A549 (cell line): Measurements from ENCODE around the gene CTXN1. TPM values are rescaled to one million over a fixed set of nuclear protein-coding genes. Genes with fewer than 3 reads are reported as not detected.

Source experiments
- ATAC-seq, 2 experiments: fragments of 200-7000 bp in 1 of 2; fragments of >200 bp in 1 of 2; cut with Nextera tagmentation in 1 of 2; cut with Tn5 transposase in 1 of 2; 3 replicates each; pipeline versions ENCODE4 v1.8.0 to v1.9.1; 2018 to 2020; ENCODE audit warnings: mild to moderate bottlenecking in 1 of 2, moderate library complexity in 1 of 2
- CTCF ChIA-PET: fragments of 300-600 bp; sonication (Branson Sonifier 250); formaldehyde crosslinking; extraction: SDS; loops from one replicate; lab custom pipeline; 2021; ENCODE audit warnings: antibody characterized with exemption, inconsistent platforms; lab: Yijun Ruan, JAX
- POLR2A ChIA-PET: fragments of 350-600 bp; formaldehyde crosslinking; extraction: SDS; loops from one replicate; lab custom pipeline; 2021; ENCODE audit warnings: antibody characterized with exemption, inconsistent platforms; lab: Yijun Ruan, JAX
- DNase-seq, 2 experiments: peaks; one replicate each; pipeline versions ENCODE4 v3.0.0 to v3.0.0-alpha.2; 2011 to 2016; ENCODE audit warnings: low read depth in 1 of 2, low spot score in 1 of 2
- FAIRE-seq: peaks from 2 replicates; lab custom pipeline; 2011; peaks lifted over from hg19 to GRCh38; lab: Jason Lieb, UNC
- H3K27ac ChIP-seq, 2 experiments: fragments of >200 bp; sonication (Bioruptor Twin); formaldehyde crosslinking; 3 replicates each; pipeline ENCODE4 v1.5.1; 2016 to 2017
- H3K4me1 ChIP-seq: fragments of >200 bp; sonication (Bioruptor Twin); formaldehyde crosslinking; 3 replicates; pipeline ENCODE4 v1.6.1; 2016
- H3K4me2 ChIP-seq: fragments of >200 bp; sonication (Bioruptor Twin); formaldehyde crosslinking; 3 replicates; pipeline ENCODE4 v1.6.1; 2016
- H3K4me3 ChIP-seq: fragments of >200 bp; sonication (Bioruptor Twin); formaldehyde crosslinking; 3 replicates; pipeline ENCODE4 v1.5.1; 2016
- H3K9me3 ChIP-seq: fragments of >200 bp; sonication (Bioruptor Twin); formaldehyde crosslinking; 3 replicates; pipeline ENCODE4 v1.6.1; 2016
- CEBPB ChIP-seq, 2 experiments: fragments of >200 bp in 1 of 2; sonication (Bioruptor Twin) in 1 of 2; formaldehyde crosslinking in 1 of 2; IDR thresholded peaks; 2 replicates each; pipeline ENCODE4 v1.6.1; 2012 to 2016
- CHD2 ChIP-seq: fragments of 150-350 bp; IDR thresholded peaks from 2 replicates; pipeline ENCODE4 v1.6.1; 2014; ENCODE audit warnings: low read length; ENCODE audit not compliant: partially characterized antibody
- CHD4 ChIP-seq: fragments of 200-600 bp; sonication (generic); IDR thresholded peaks from 2 replicates; pipeline ENCODE4 v1.6.1; 2016; ENCODE audit warnings: antibody characterized with exemption, mild to moderate bottlenecking, borderline replicate concordance
- EHF ChIP-seq: fragments of 250-450 bp; sonication (Bioruptor Pico); IDR thresholded peaks from 2 replicates; pipeline ENCODE4 v1.5.0; 2020; ENCODE audit warnings: mild to moderate bottlenecking
- EHMT2 ChIP-seq: fragments of 200-600 bp; sonication (generic); IDR thresholded peaks from 2 replicates; pipeline ENCODE4 v1.6.1; 2016; ENCODE audit warnings: antibody characterized with exemption, low read depth, mild to moderate bottlenecking, moderate library complexity
- FOSB ChIP-seq: fragments of 250-450 bp; sonication (Bioruptor Pico); IDR thresholded peaks from 2 replicates; pipeline ENCODE4 v1.5.0; 2020; ENCODE audit warnings: mild to moderate bottlenecking, moderate library complexity
- FOXS1 ChIP-seq: fragments of 250-450 bp; sonication (Bioruptor Pico); IDR thresholded peaks from 2 replicates; pipeline ENCODE4 v1.5.0; 2020; ENCODE audit warnings: mild to moderate bottlenecking, moderate library complexity
- HDAC2 ChIP-seq: fragments of 200-600 bp; sonication (generic); IDR thresholded peaks from 2 replicates; pipeline ENCODE4 v1.6.1; 2016
- HEYL ChIP-seq: fragments of 250-450 bp; sonication (Bioruptor Pico); IDR thresholded peaks from 2 replicates; pipeline ENCODE4 v1.8.0; 2021; ENCODE audit warnings: mild to moderate bottlenecking, moderate library complexity
- HOXA7 ChIP-seq: fragments of 250-450 bp; sonication (Bioruptor Pico); IDR thresholded peaks from 2 replicates; pipeline ENCODE4 v1.5.0; 2020; ENCODE audit warnings: mild to moderate bottlenecking, moderate library complexity
- HOXB13 ChIP-seq: fragments of 250-450 bp; sonication (Bioruptor Pico); IDR thresholded peaks from 2 replicates; pipeline ENCODE4 v1.5.0; 2020; ENCODE audit warnings: low read depth, mild to moderate bottlenecking, moderate library complexity
- JUN ChIP-seq, 2 experiments: fragments of >200 bp; sonication (Bioruptor Twin); formaldehyde crosslinking; IDR thresholded peaks; 2 replicates in 1 of 2; 3 replicates in 1 of 2; pipeline ENCODE4 v1.6.1; 2016 to 2017
- MAFK ChIP-seq: fragments of 450-650 bp; IDR thresholded peaks from 2 replicates; pipeline ENCODE4 v1.6.1; 2014; ENCODE audit not compliant: partially characterized antibody
- MAZ ChIP-seq: fragments of 150-350 bp; IDR thresholded peaks from 2 replicates; pipeline ENCODE4 v1.6.1; 2014; ENCODE audit warnings: antibody characterized with exemption, low read depth, low read length, borderline replicate concordance
- MYC ChIP-seq: IDR thresholded peaks from 2 replicates; pipeline ENCODE4 v1.6.1; 2012; ENCODE audit warnings: mild to moderate bottlenecking, inconsistent platforms, low read length, improper control_type of control experiment, borderline replicate concordance
- NR3C1 ChIP-seq: fragments of >200 bp; sonication (Bioruptor Twin); formaldehyde crosslinking; IDR thresholded peaks from 3 replicates; pipeline ENCODE4 v1.6.1; 2017
- RCOR1 ChIP-seq: fragments of 150-350 bp; IDR thresholded peaks from 2 replicates; pipeline ENCODE4 v1.6.1; 2014; ENCODE audit warnings: antibody characterized with exemption, low read length, low read depth
- RNF2 ChIP-seq: fragments of 200-600 bp; sonication (generic); IDR thresholded peaks from 2 replicates; pipeline ENCODE4 v1.6.1; 2016; ENCODE audit warnings: low read depth, mild to moderate bottlenecking, antibody characterized with exemption, moderate library complexity, borderline replicate concordance
- TP53 ChIP-seq: fragments of 250-450 bp; sonication (Bioruptor Pico); IDR thresholded peaks from 2 replicates; pipeline ENCODE4 v1.5.0; 2021; ENCODE audit warnings: mild to moderate bottlenecking, moderate library complexity
- ZC3H11A ChIP-seq: fragments of 450-650 bp; IDR thresholded peaks from 2 replicates; pipeline ENCODE4 v1.6.1; 2014; ENCODE audit warnings: antibody characterized with exemption, mild to moderate bottlenecking
- ZNF302 ChIP-seq: fragments of 250-450 bp; sonication (Bioruptor Pico); IDR thresholded peaks from 2 replicates; pipeline ENCODE4 v1.9.0; 2021; ENCODE audit warnings: inconsistent platforms, mild to moderate bottlenecking, moderate library complexity
- ZSCAN20 ChIP-seq: fragments of 250-450 bp; sonication (Bioruptor Pico); IDR thresholded peaks from 2 replicates; pipeline ENCODE4 v1.8.0; 2022; ENCODE audit warnings: mild to moderate bottlenecking, moderate library complexity
- whole genome bisulfite sequencing: methylation state at CpG from one replicate; pipeline ENCODE4 v1.1.6; 2017; ENCODE audit errors: missing lambda C conversion rate; 5-methylcytosine and 5-hydroxymethylcytosine counted together
- polyA plus RNA-seq, 4 experiments: library from polyadenylated mRNA; depleted of rRNA in 3 of 4; stranded (reverse); fragments of >200 nt; fragmentation: RNase III in 1 of 4; extraction: RNeasy Plus Mini Kit Qiagen cat#74134 plus additional on column Dnase treatment in 1 of 4; gene quantifications; 2 replicates in 3 of 4; 3 replicates in 1 of 4; pipeline ENCODE4 v1.2.3, GENCODE V29; 2011 to 2017
- TF ChIP-seq, protein P1 (sequence below): fragments of 150-350 bp; IDR thresholded peaks from 2 replicates; pipeline ENCODE4 v1.6.1; 2014; ENCODE audit warnings: low read depth, mild to moderate bottlenecking, low read length
- TF ChIP-seq, protein P2 (sequence below): IDR thresholded peaks from 2 replicates; pipeline ENCODE4 v1.6.1; 2012
- TF ChIP-seq, protein P3 (sequence below): fragments of >200 bp; sonication (Bioruptor Twin); formaldehyde crosslinking; IDR thresholded peaks from 2 replicates; pipeline ENCODE4 v1.6.1; 2016
- TF ChIP-seq, protein P4 (sequence below): fragments of >200 bp; sonication (Bioruptor Twin); formaldehyde crosslinking; IDR thresholded peaks from 3 replicates; pipeline ENCODE4 v1.6.1; 2016
- TF ChIP-seq, protein P5 (sequence below): fragments of 250-450 bp; sonication (Bioruptor Pico); IDR thresholded peaks from 2 replicates; pipeline ENCODE4 v1.5.0; 2020; ENCODE audit warnings: low read depth, mild to moderate bottlenecking, moderate library complexity

The CTXN1 gene
- polyA plus RNA-seq, 2 of the 4 experiments (the other 2 are of a cell fraction): 1.2 to 9.9 TPM

DNA sequence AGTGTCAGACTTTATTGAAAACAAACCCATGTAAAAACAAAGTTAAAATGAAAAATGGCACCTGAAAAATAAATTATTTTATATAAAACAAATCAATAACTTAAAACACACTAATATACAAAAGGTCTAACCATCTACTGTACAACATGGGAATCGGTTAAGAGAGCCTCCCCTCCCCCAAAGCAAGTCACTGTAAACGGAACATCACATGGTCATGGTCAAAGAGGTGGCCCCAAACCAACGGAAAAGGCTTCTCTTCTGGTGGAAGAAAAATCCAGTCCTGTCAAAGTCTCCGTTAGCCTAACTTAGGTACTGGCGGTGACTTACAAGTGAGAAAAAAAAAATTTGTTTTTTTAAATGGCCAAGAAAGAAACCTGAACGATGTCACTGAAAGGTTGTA is 33.3 kb upstream of the CTXN1 start (continued):
- TF ChIP-seq RNF2: no peak
- no peak for TF ChIP-seq NR3C1
- no peak for TF ChIP-seq HEYL (CRISPR knock-in tag)
- TF ChIP-seq MYC: no peak
- TF ChIP-seq, protein P1, sequence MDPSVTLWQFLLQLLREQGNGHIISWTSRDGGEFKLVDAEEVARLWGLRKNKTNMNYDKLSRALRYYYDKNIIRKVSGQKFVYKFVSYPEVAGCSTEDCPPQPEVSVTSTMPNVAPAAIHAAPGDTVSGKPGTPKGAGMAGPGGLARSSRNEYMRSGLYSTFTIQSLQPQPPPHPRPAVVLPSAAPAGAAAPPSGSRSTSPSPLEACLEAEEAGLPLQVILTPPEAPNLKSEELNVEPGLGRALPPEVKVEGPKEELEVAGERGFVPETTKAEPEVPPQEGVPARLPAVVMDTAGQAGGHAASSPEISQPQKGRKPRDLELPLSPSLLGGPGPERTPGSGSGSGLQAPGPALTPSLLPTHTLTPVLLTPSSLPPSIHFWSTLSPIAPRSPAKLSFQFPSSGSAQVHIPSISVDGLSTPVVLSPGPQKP: no peak
- no peak for TF ChIP-seq CEBPB (IDR thresholded peaks at IDR 0.05)
- TF ChIP-seq HOXB13: no peak
- TF ChIP-seq EHMT2: no peak

DNA sequence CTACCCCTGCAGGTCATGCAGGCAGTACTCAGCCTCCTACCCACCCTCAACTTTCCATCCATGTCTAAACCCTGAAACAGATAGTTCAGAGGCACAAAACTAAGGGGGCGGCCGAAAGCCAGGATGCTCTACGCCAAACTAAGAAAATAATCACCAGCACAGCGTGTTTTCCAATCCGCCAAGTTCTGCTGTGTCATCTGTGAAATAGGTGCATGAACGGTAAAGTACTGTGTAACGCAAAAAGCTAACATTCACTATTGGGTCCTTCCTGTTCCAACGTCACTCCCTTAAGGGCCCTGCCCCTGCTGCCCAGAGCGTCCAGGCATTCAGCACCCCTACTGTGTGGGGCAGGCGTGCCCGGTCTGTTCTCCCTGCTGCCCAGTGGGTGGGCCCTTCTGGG is 29.8 kb upstream of the CTXN1 start:
- peak in 1 of 2 experiments; percentile 25; a peak in 1 of 6 replicates for ATAC-seq
- TF ChIP-seq JUN (IDR thresholded peaks at IDR 0.05) (no peak), EHF (CRISPR knock-in tag) (no peak), ZNF302 (no peak), FOSB (no peak), CHD2 (no peak), RCOR1 (no peak)
- TF ChIP-seq, protein P2, sequence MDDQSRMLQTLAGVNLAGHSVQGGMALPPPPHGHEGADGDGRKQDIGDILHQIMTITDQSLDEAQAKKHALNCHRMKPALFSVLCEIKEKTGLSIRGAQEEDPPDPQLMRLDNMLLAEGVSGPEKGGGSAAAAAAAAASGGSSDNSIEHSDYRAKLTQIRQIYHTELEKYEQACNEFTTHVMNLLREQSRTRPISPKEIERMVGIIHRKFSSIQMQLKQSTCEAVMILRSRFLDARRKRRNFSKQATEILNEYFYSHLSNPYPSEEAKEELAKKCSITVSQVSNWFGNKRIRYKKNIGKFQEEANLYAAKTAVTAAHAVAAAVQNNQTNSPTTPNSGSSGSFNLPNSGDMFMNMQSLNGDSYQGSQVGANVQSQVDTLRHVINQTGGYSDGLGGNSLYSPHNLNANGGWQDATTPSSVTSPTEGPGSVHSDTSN: no peak
- TF ChIP-seq, protein P1: no peak
- TF ChIP-seq, protein P3, sequence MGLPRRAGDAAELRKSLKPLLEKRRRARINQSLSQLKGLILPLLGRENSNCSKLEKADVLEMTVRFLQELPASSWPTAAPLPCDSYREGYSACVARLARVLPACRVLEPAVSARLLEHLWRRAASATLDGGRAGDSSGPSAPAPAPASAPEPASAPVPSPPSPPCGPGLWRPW: no peak
- no peak for FAIRE-seq
- ChIA-PET CTCF (interaction anchor here (1.0 to 2.0 kb wide), 2 partner anchors 12 to 15 kb away, joined by 5 to 8 read pairs; partner anchors contain the start of gene TIMM44), POLR2A (no interaction called here)
- Histone ChIP-seq H3K27ac (no peak overlapping the region), H3K4me3 (no peak overlapping the region), H3K4me1 (no peaks in the 10 kb centered on the region), H3K9me3 (no peaks in the 10 kb centered on the region), H3K4me2 (no peak overlapping the region)
- no peak for DNase-seq
- 90% methylated on average over 10 of the region's 11 CpGs for WGBS

DNA sequence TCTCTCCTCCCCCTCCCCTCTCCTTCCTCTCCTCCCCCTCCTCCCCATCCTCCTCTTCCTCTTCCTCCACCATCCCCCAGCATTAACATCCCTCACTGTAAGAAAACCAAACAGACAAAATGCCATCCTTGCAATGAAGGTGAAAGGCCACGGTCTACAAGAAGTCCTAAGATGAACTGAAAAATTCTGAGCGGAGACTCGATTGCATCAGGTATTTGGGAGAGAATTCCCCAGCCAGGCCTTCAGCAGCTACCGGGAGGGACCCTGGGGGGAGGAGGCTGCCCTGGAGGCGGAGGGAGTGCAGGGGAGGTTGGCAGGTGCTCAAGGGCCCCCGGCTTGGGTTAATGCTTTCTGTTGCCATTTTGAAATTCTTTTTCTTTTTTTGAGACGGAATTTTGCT is 27.6 kb upstream of the CTXN1 start:
- DNase-seq (no peak), FAIRE-seq (no peak), ATAC-seq (no peak)
- 73% methylated on average over 7 of the region's 7 CpGs for WGBS
- no peaks in the 10 kb centered on the region for H3K9me3 ChIP-seq
- no peak overlapping the region for H3K27ac ChIP-seq
- no peaks in the 10 kb centered on the region for H3K4me1 ChIP-seq
- CTCF ChIA-PET: interaction anchor here (2.2 kb wide), 1 partner anchor 10 kb away, joined by 12 read pairs; the partner anchor contains the start of gene TIMM44
- POLR2A ChIA-PET: no interaction called here
- no peak overlapping the region for H3K4me2 ChIP-seq
- no peak overlapping the region for H3K4me3 ChIP-seq
- no peak for TF ChIP-seq EHF (CRISPR knock-in tag)
- TF ChIP-seq, protein P2: no peak
- no peak for TF ChIP-seq CHD4
- no peak for TF ChIP-seq CEBPB (IDR thresholded peaks at IDR 0.05)
- TF ChIP-seq, protein P4, sequence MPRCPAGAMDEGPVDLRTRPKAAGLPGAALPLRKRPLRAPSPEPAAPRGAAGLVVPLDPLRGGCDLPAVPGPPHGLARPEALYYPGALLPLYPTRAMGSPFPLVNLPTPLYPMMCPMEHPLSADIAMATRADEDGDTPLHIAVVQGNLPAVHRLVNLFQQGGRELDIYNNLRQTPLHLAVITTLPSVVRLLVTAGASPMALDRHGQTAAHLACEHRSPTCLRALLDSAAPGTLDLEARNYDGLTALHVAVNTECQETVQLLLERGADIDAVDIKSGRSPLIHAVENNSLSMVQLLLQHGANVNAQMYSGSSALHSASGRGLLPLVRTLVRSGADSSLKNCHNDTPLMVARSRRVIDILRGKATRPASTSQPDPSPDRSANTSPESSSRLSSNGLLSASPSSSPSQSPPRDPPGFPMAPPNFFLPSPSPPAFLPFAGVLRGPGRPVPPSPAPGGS: no peak
- no peak for TF ChIP-seq FOXS1 (CRISPR knock-in tag)
- no peak for TF ChIP-seq MAZ
- no peak for TF ChIP-seq FOSB
- TF ChIP-seq, protein P5, sequence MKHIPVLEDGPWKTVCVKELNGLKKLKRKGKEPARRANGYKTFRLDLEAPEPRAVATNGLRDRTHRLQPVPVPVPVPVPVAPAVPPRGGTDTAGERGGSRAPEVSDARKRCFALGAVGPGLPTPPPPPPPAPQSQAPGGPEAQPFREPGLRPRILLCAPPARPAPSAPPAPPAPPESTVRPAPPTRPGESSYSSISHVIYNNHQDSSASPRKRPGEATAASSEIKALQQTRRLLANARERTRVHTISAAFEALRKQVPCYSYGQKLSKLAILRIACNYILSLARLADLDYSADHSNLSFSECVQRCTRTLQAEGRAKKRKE: no peak
- no peak for TF ChIP-seq MAFK
- TF ChIP-seq TP53 (CRISPR knock-in tag): no peak
- TF ChIP-seq, protein P1: no peak
- no peak for TF ChIP-seq ZSCAN20 (CRISPR knock-in tag)
- TF ChIP-seq HDAC2: no peak
- no peak for TF ChIP-seq ZC3H11A
- TF ChIP-seq HOXA7 (CRISPR knock-in tag): no peak
